ENCODE data around the gene SIGLEC6.
A peak's percentile ranks its signal among the peaks of the same experiment; 100 is the strongest.

The SIGLEC6 gene

GRCh38 chr19:51531349-51532315, at the start of gene SIGLEC6:
TSS of gene SIGLEC6 (minus strand) at chr19:51531670. CDS start at chr19:51531648, 22 bp downstream.
- peak; percentile 79 for DNase-seq

GRCh38 chr19:51576850-51577249, 45.4 kb upstream of the SIGLEC6 start:
- DNase-seq = no peak

- DNase-seq = no peak
These were observed 41.9 kb upstream of the SIGLEC6 start for GRCh38 chr19:51573331-51573730.

GRCh38 chr19:51572908-51573307, 41.4 kb upstream of the SIGLEC6 start:
- DNase-seq = no peak

GRCh38 chr19:51572410-51572809, 40.9 kb upstream of the SIGLEC6 start:
- DNase-seq = peak; percentile 65

- no peak for DNase-seq
These were observed 40.1 kb upstream of the SIGLEC6 start for GRCh38 chr19:51571599-51571998.

GRCh38 chr19:51570962-51571575, 39.6 kb upstream of the SIGLEC6 start, which contains the start of gene ZNF175:
TSS of gene ZNF175 (plus strand) at chr19:51571283. CDS start at chr19:51573330, 2,047 bp downstream.
- DNase-seq = peak; percentile 95

- no peak for DNase-seq
These were observed 37.0 kb upstream of the SIGLEC6 start for GRCh38 chr19:51568456-51568855.

- DNase-seq = no peak
These were observed 36.1 kb upstream of the SIGLEC6 start for GRCh38 chr19:51567583-51567982.

GRCh38 chr19:51566489-51567100, 35.1 kb upstream of the SIGLEC6 start:
- DNase-seq = no peak

- DNase-seq = no peak
These were observed 34.1 kb upstream of the SIGLEC6 start for GRCh38 chr19:51565583-51565982.

GRCh38 chr19:51564791-51565190, 33.3 kb upstream of the SIGLEC6 start:
- peak; percentile 75 for DNase-seq

GRCh38 chr19:51560339-51560738, 28.9 kb upstream of the SIGLEC6 start:
- DNase-seq = no peak

GRCh38 chr19:51559240-51559639, 27.8 kb upstream of the SIGLEC6 start:
- DNase-seq = no peak

GRCh38 chr19:51552996-51553725, 21.7 kb upstream of the SIGLEC6 start:
- peak; percentile 78 for DNase-seq

GRCh38 chr19:51552608-51552995, 21.1 kb upstream of the SIGLEC6 start:
- DNase-seq = no peak

GRCh38 chr19:51551673-51552432, 20.4 kb upstream of the SIGLEC6 start:
- no peak for DNase-seq

- DNase-seq = peak; percentile 66
These were observed 19.6 kb upstream of the SIGLEC6 start for GRCh38 chr19:51550848-51551672.

GRCh38 chr19:51549533-51550324, 18.3 kb upstream of the SIGLEC6 start:
- no peak for DNase-seq

- no peak for DNase-seq
These were observed 17.4 kb upstream of the SIGLEC6 start for GRCh38 chr19:51548891-51549305.
